ENCODE measurements around the gene SHANK2. TPM values are rescaled to one million over a fixed set of nuclear protein-coding genes. Genes with fewer than 3 reads are reported as not detected.

SHANK2 gene
- total RNA-seq, 1 experiment from 2014 or later = 23.8 TPM

DNA sequence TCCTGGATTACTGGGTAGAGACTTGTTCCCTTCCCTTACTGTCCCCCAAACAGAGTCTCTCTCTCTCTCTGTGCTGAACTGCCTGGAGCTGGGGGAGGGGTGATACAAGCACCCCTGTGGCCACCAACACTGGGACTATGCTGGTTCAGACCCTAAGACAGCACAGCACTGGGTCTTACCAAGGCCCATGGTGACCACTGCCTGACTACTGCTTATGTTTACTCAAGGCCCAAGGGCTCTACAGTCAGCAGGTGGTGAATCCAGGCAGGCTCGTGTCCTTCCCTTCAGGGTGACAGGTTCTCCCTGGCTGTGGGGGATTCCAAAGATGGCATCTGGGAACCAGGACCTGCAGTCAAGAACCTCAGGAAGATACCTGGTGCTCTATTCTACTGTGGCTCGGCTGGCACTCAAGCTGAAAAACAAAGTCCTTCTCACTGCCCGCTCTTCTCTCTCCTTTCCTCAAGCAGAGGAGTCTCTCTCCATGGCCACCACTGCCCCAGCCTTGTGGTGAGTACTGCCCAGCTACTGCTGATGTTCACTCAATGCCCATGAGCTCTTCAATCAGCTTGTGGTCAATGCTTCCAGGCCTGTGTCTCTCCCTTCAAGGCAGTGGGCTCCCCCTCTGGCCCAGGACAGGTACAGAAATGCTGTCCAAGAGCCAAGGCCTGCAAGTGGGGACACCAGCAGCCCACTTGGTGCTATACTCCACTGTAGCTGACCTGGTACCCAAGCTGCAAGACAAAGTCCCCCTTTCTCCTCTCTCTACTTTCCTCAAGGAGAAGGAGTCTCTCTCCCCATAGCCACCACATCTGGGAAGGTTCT lies 41.8 kb upstream of the SHANK2 start:
- Histone ChIP-seq H2AK5ac (ENCODE audit: insufficient read length, low read length) (no peak overlapping the region), H3K27ac (ENCODE audit: insufficient read length, low read depth, low read length) (no peak overlapping the region), H2BK12ac (ENCODE audit: insufficient read length, low read depth, low read length) (no peak overlapping the region), H3K9me3 (ENCODE audit: control insufficient read depth, low read depth, low read length) (no peaks in the 10 kb centered on the region), H3K23ac (ENCODE audit: insufficient read length, low read depth, low read length) (no peak overlapping the region), H3K56ac (ENCODE audit: insufficient read length, low read depth, low read length) (no peak overlapping the region), H3K79me1 (ENCODE audit: insufficient read depth, low read depth, low read length, poor library complexity, severe bottlenecking) (no peaks in the 10 kb centered on the region), H2AFZ (ENCODE audit: low read length) (no peak overlapping the region), H3K14ac (ENCODE audit: insufficient read depth, low read length) (no peak overlapping the region), H3K4ac (ENCODE audit: low read depth, low read length) (no peak overlapping the region), H4K5ac (ENCODE audit: insufficient read length, low read depth, low read length) (no peak overlapping the region), H3K4me1 (ENCODE audit: insufficient read depth, low read length) (no peaks in the 10 kb centered on the region), H2BK120ac (ENCODE audit: low read depth, low read length, poor library complexity, severe bottlenecking) (no peak overlapping the region), H3K9ac (ENCODE audit: extremely low read depth, insufficient read length, low read length) (no peak overlapping the region), H2BK5ac (ENCODE audit: insufficient read length, low read length) (no peak overlapping the region), H2BK20ac (ENCODE audit: low read depth, low read length, poor library complexity, severe bottlenecking) (no peak overlapping the region), H3K23me2 (ENCODE audit: insufficient read length, low read depth, low read length, poor library complexity, severe bottlenecking) (no peaks in the 10 kb centered on the region), H3K18ac (ENCODE audit: insufficient read length, low read depth, low read length) (no peak overlapping the region), H3T11ph (ENCODE audit: low read length) (no peak overlapping the region), H3K79me2 (ENCODE audit: insufficient read depth, low read length) (no peaks in the 10 kb centered on the region), H3K4me2 (ENCODE audit: insufficient read depth, insufficient read length, low read length) (no peak overlapping the region), H2BK15ac (ENCODE audit: low read depth, low read length) (no peak overlapping the region), H4K8ac (replicated peaks; ENCODE audit: insufficient read length, low read depth, low read length) (no peak overlapping the region), H4K20me1 (ENCODE audit: control insufficient read depth, insufficient read depth, insufficient read length) (no peaks in the 10 kb centered on the region), H3K27me3 (ENCODE audit: insufficient read depth, low read length) (no peaks in the 10 kb centered on the region), H4K91ac (ENCODE audit: insufficient read length, low read depth, low read length) (no peak overlapping the region)
- peaks cover 13% of the 10 kb centered on the region for H3K27me3 Mint-ChIP-seq (ENCODE audit: low read depth)
- H3K27ac Mint-ChIP-seq = no peak overlapping the region
- peaks cover 0 to 13% (median 7%) of the 10 kb centered on the region in 3 experiments; a peak in 5 of 7 replicates for H3K36me3 Mint-ChIP-seq (ENCODE audit: insufficient read depth in 1 of 3, low read depth in 3 of 3)
- no peak overlapping the region for H3K4me3 Mint-ChIP-seq
- DNase-seq = no peak
- H3K4me1 Mint-ChIP-seq = no peaks in the 10 kb centered on the region
- no peak for TF ChIP-seq CTCF (conservative IDR thresholded peaks at IDR 0.05)
- WGBS (ENCODE audit: extremely low coverage, insufficient read length, low lambda C conversion rate) = no CpG with 5 or more reads among the region's 3 CpGs
- H3K9me3 Mint-ChIP-seq = peaks cover 20 to 27% of the 10 kb centered on the region in 2 experiments

Data from H9 (cell line).